ENCODE data around the gene RILPL2. TPM values are rescaled to one million over a fixed set of nuclear protein-coding genes. Genes with fewer than 3 reads are reported as not detected.
"Not testable (repeated sequence)": the region's sequence is repeated elsewhere in the genome, so short reads cannot be mapped to it uniquely, and the experiment has no call there.

The RILPL2 gene
- polyA plus RNA-seq, 4 donors = 0.45 to 5.1 (median 2.0) TPM

DNA sequence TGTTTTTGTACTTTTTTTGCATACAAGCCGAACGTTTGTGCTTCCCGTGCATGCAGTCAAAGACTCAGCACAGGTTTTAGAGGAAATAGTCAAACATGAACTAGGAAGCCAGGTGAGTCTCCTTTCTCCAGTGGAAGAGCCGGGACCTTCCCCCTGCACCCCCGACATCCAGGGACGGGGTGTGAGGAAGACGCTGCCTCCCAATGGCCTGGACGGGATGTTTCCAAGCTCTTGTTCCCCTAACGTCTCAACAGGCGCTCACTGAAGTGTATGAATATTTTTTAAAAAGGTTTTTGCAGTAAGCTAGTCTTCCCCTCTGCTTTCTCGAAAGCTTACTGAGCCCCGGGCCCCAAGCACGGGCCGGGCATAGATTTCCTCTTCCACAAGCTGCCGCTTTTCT lies 28.6 kb downstream of the RILPL2 start:
- not testable (repeated sequence) for DNase-seq; H3K27me3 ChIP-seq (ENCODE audit: control insufficient read depth in 3 of 3, insufficient read depth in 3 of 3, low read length in 3 of 3); H3K4me3 ChIP-seq (ENCODE audit: low read depth in 1 of 3, low read length in 3 of 3); FAIRE-seq; H3K9me3 ChIP-seq (ENCODE audit: control insufficient read depth in 2 of 2, insufficient read depth in 1 of 2, low read depth in 1 of 2, low read length in 1 of 2); H3K4me1 ChIP-seq (ENCODE audit: control insufficient read depth in 3 of 3, insufficient read depth in 2 of 3, low read depth in 1 of 3, low read length in 2 of 3); H3K27ac ChIP-seq (ENCODE audit: low read depth in 1 of 3, low read length in 2 of 3)
- 73 to 83% (median 78%) methylated on average over 12 to 15 of the region's 15 CpGs for WGBS, 3 donors
- H3K36me3 ChIP-seq (ENCODE audit: control insufficient read depth in 3 of 3, insufficient read depth in 2 of 3, low read depth in 1 of 3, low read length in 3 of 3) = peaks cover 17 to 62% (median 22%) of the 10 kb centered on the region in 3 donors

DNA sequence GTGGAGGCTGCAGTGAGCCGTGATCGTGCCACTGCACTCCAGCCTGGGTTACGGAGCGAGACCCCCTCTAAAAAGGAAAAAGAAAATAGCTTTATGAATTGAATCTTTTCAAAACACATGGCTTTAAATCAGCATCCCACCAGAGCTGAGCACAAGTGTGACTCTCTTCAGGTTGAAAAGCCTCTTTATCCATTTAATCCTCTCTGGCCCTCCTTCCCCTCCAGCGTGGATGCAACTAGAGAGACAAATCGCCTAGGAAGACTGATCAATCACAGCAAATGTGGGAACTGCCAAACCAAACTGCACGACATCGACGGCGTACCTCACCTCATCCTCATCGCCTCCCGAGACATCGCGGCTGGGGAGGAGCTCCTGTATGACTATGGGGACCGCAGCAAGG lies 29.2 kb downstream of the RILPL2 start:
- WGBS, 3 donors = 93 to 97% (median 94%) methylated on average over 11 to 15 of the region's 15 CpGs
- FAIRE-seq; H3K9me3 ChIP-seq (ENCODE audit: control insufficient read depth in 2 of 2, insufficient read depth in 1 of 2, low read depth in 1 of 2, low read length in 1 of 2); H3K27ac ChIP-seq (ENCODE audit: low read depth in 1 of 3, low read length in 2 of 3); H3K27me3 ChIP-seq (ENCODE audit: control insufficient read depth in 3 of 3, insufficient read depth in 3 of 3, low read length in 3 of 3); H3K4me3 ChIP-seq (ENCODE audit: low read depth in 1 of 3, low read length in 3 of 3); DNase-seq; H3K4me1 ChIP-seq (ENCODE audit: control insufficient read depth in 3 of 3, insufficient read depth in 2 of 3, low read depth in 1 of 3, low read length in 2 of 3): not testable (repeated sequence)
- peaks cover 21 to 69% (median 22%) of the 10 kb centered on the region in 3 donors for H3K36me3 ChIP-seq (ENCODE audit: control insufficient read depth in 3 of 3, insufficient read depth in 2 of 3, low read depth in 1 of 3, low read length in 3 of 3)

DNA sequence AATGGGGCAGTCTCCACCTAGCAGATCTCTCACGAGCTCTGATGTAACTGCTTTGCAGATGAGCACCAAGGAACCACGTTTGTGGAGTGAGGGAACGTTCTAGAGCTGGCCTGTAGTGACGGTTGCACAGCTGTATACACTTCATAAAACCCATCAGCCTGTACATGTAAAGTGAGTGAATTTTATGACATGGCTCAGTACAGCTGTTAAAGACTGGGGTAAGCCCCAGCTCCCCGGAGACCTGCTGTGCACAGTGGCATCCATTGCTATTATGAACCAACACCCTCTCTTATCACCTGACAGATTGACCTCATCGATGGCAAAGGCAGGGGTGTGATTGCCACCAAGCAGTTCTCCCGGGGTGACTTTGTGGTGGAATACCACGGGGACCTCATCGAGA lies 31.9 kb downstream of the RILPL2 start:
- no peaks in the 10 kb centered on the region for H3K27me3 ChIP-seq (ENCODE audit: control insufficient read depth in 3 of 3, insufficient read depth in 3 of 3, low read length in 3 of 3)
- 85 to 89% (median 87%) methylated on average over 9 of the region's 9 CpGs for WGBS, 3 donors
- no peak overlapping the region for H3K27ac ChIP-seq (ENCODE audit: low read depth in 1 of 3, low read length in 2 of 3)
- FAIRE-seq (no peak), DNase-seq (no peak)
- no peaks in the 10 kb centered on the region for H3K4me1 ChIP-seq (ENCODE audit: control insufficient read depth in 3 of 3, insufficient read depth in 2 of 3, low read depth in 1 of 3, low read length in 2 of 3)
- H3K36me3 ChIP-seq (ENCODE audit: control insufficient read depth in 3 of 3, insufficient read depth in 2 of 3, low read depth in 1 of 3, low read length in 3 of 3) = peaks cover 22 to 80% (median 23%) of the 10 kb centered on the region in 3 donors
- no peaks in the 10 kb centered on the region for H3K9me3 ChIP-seq (ENCODE audit: control insufficient read depth in 2 of 2, insufficient read depth in 1 of 2, low read depth in 1 of 2, low read length in 1 of 2)
- no peak overlapping the region for H3K4me3 ChIP-seq (ENCODE audit: low read depth in 1 of 3, low read length in 3 of 3)

DNA sequence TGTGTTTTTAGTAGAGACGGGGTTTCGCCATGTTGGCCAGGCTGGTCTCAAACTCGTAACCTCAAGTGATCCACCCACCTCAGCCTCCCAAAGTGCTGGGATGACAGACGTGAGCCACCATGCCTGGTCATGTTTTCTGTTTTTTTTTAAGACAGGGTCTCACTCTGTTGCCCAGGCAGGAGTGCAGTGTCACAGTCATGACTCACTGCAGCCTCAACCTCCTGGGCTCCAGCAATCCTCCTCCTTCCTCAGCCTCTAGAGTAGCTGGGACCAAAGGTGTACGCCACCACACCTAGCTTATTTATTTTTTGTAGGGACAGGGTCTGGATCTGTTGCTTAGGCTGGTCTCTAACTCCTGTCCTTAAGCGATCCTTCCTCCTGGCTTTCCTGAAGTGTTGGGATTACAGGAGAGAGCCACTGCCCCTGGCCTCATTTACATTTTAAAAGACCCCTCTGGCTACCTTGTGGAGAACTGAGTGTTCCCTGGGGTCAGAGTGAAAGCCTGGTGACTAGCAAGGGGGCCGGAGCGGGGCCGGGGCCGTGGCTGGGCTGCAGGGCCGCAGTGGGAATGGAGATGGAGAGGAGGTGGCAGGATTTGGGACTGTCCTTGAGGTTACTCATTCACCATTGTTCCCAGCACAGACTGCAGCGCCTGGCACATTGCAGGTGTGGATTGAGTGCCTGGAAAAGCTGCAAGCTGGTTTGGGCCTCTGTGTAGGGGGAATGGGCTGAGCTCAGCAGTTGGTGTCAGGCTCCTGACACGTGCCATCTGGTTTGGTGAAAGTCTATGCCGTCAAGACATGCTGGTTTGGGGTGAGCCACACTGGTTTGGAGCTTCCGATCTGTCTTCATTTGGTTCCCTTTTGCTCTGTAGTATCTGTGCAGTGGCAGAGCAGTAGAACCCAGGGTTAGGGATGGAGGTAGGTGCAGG lies 34.5 kb downstream of the RILPL2 start:
- no peaks in the 10 kb centered on the region for H3K27me3 ChIP-seq (ENCODE audit: control insufficient read depth in 3 of 3, insufficient read depth in 3 of 3, low read length in 3 of 3)
- WGBS, 3 donors = 86 to 93% (median 88%) methylated on average over 15 of the region's 15 CpGs
- FAIRE-seq = no peak
- H3K9me3 ChIP-seq (ENCODE audit: control insufficient read depth in 2 of 2, insufficient read depth in 1 of 2, low read depth in 1 of 2, low read length in 1 of 2) = no peaks in the 10 kb centered on the region
- no peak overlapping the region for H3K27ac ChIP-seq (ENCODE audit: low read depth in 1 of 3, low read length in 2 of 3)
- peaks cover 22 to 85% (median 23%) of the 10 kb centered on the region in 3 donors for H3K36me3 ChIP-seq (ENCODE audit: control insufficient read depth in 3 of 3, insufficient read depth in 2 of 3, low read depth in 1 of 3, low read length in 3 of 3)
- H3K4me1 ChIP-seq (ENCODE audit: control insufficient read depth in 3 of 3, insufficient read depth in 2 of 3, low read depth in 1 of 3, low read length in 2 of 3) = no peaks in the 10 kb centered on the region
- no peak for DNase-seq
- H3K4me3 ChIP-seq (ENCODE audit: low read depth in 1 of 3, low read length in 3 of 3) = no peak overlapping the region

DNA sequence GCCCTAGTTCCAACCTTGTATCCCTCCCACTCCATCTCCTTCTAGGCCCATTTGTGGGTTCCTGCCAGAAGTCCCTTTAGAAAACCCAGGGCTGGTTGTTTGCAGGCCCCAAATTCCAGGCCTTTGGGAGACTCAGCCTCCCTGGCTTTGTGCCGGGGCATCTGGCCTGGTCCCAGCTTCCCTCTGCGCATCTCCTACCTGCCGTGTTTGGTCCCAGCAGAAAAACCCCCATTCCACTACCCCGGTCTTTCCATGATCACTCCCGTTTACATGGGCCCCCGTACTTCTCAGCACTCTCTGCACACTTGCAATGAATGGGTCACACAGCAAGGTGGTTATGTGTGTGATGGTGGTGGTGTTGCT lies 37.2 kb downstream of the RILPL2 start:
- H3K27ac ChIP-seq (ENCODE audit: low read depth in 1 of 3, low read length in 2 of 3) = peak overlapping the region in 1 of 3 donors; percentile 18
- WGBS, 3 donors = 84 to 91% (median 85%) methylated on average over 6 of the region's 6 CpGs
- no peak for DNase-seq
- H3K36me3 ChIP-seq (ENCODE audit: control insufficient read depth in 3 of 3, insufficient read depth in 2 of 3, low read depth in 1 of 3, low read length in 3 of 3) = peaks cover 19 to 85% (median 22%) of the 10 kb centered on the region in 3 donors
- H3K27me3 ChIP-seq (ENCODE audit: control insufficient read depth in 3 of 3, insufficient read depth in 3 of 3, low read length in 3 of 3) = no peaks in the 10 kb centered on the region
- FAIRE-seq = no peak
- H3K4me3 ChIP-seq (ENCODE audit: low read depth in 1 of 3, low read length in 3 of 3) = no peak overlapping the region
- H3K4me1 ChIP-seq (ENCODE audit: control insufficient read depth in 3 of 3, insufficient read depth in 2 of 3, low read depth in 1 of 3, low read length in 2 of 3) = no peaks in the 10 kb centered on the region
- no peaks in the 10 kb centered on the region for H3K9me3 ChIP-seq (ENCODE audit: control insufficient read depth in 2 of 2, insufficient read depth in 1 of 2, low read depth in 1 of 2, low read length in 1 of 2)

DNA sequence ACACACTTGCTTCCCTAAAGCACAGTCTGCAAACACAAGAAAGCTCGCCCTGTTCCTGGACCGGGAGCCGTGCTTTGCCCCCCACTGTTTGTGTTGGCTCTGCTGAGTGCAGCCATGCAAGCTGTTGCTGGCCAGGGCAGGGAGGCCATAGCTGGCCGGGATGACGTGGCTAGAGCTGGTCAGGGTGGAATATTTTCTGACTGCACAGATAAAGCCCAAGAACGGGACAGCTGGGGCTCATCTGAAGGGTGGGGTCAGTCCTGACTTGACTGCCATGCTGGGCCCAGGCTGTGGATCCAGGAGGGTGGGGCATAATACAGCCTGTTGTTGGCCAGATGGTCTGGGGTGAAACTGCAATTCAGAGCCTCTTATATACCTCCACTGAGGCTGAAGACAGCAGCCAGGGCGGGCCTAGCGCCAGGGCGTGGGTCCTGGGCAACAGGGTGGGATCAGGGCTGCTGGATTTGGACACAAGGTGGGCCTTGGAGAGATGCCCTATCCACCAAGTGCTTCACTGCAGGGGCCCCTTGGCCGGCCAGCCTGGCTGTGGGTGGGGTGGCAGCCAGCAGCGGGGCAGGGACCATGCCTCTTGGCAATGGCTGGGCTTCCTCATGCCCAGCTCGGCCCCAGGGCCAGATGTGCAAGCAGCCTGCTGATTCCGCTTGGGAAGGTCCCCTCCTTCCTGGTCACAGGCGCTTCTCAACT lies 37.8 kb downstream of the RILPL2 start:
- H3K4me3 ChIP-seq (ENCODE audit: low read depth in 1 of 3, low read length in 3 of 3) = no peak overlapping the region
- FAIRE-seq (no peak), DNase-seq (peak; percentile 27 to 28)

DNA sequence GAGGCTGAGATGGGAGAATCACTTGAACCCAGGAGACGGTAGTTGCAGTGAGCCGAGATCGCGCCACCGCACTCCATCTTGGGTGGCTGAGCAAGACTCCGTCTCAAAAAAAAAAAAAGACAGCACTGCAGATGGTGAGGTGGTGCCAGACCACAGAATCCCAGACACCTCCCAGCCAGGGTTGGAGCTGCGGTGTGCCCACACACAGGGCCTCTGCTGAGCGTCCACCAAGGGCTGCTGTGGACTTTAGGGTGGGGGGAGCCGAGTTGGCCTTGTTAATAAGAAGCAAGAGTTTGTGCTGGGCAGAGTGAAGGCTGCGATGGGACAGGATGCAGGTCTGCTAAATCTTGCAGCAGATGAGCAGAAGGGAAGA lies 38.3 kb downstream of the RILPL2 start:
- DNase-seq (no peak), FAIRE-seq (no peak)
- no peaks in the 10 kb centered on the region for H3K4me1 ChIP-seq (ENCODE audit: control insufficient read depth in 3 of 3, insufficient read depth in 2 of 3, low read depth in 1 of 3, low read length in 2 of 3)
- H3K9me3 ChIP-seq (ENCODE audit: control insufficient read depth in 2 of 2, insufficient read depth in 1 of 2, low read depth in 1 of 2, low read length in 1 of 2) = no peaks in the 10 kb centered on the region
- WGBS, 3 donors = 89 to 96% (median 92%) methylated on average over 10 of the region's 10 CpGs
- H3K4me3 ChIP-seq (ENCODE audit: low read depth in 1 of 3, low read length in 3 of 3) = no peak overlapping the region
- no peaks in the 10 kb centered on the region for H3K27me3 ChIP-seq (ENCODE audit: control insufficient read depth in 3 of 3, insufficient read depth in 3 of 3, low read length in 3 of 3)
- H3K27ac ChIP-seq (ENCODE audit: low read depth in 1 of 3, low read length in 2 of 3) = peak overlapping the region in 1 of 3 donors; percentile 18
- peaks cover 12 to 81% (median 14%) of the 10 kb centered on the region in 3 donors for H3K36me3 ChIP-seq (ENCODE audit: control insufficient read depth in 3 of 3, insufficient read depth in 2 of 3, low read depth in 1 of 3, low read length in 3 of 3)

More for the DNA sequence above, 37.8 kb downstream of the RILPL2 start:
- H3K27ac ChIP-seq (ENCODE audit: low read depth in 1 of 3, low read length in 2 of 3) = peak overlapping the region in 1 of 3 donors; percentile 18
- H3K27me3 ChIP-seq (ENCODE audit: control insufficient read depth in 3 of 3, insufficient read depth in 3 of 3, low read length in 3 of 3) = no peaks in the 10 kb centered on the region
- H3K36me3 ChIP-seq (ENCODE audit: control insufficient read depth in 3 of 3, insufficient read depth in 2 of 3, low read depth in 1 of 3, low read length in 3 of 3) = peaks cover 17 to 82% (median 18%) of the 10 kb centered on the region in 3 donors
- no peaks in the 10 kb centered on the region for H3K9me3 ChIP-seq (ENCODE audit: control insufficient read depth in 2 of 2, insufficient read depth in 1 of 2, low read depth in 1 of 2, low read length in 1 of 2)
- WGBS, 3 donors = 73 to 84% (median 79%) methylated on average over 12 to 14 of the region's 14 CpGs
- no peaks in the 10 kb centered on the region for H3K4me1 ChIP-seq (ENCODE audit: control insufficient read depth in 3 of 3, insufficient read depth in 2 of 3, low read depth in 1 of 3, low read length in 2 of 3)

DNA sequence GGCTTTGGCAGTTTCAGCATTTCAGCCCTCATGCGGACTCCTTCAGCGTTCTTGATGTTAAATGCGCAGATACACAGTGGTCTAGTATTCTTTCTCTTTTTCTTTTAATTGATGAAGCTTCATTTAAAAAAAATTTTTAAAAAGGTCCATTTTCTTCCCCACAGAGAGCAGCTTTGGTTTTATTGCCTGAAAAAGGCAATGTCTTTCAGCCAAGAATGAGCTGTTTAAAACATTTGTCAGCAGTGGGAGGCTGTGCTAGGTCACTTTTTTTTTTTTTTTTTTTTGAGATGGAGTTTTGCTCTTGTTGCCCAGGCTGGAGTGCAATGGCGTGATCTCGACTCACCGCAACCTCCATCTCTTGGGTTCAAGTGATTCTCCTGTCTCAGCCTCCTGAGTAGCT lies 39.1 kb downstream of the RILPL2 start:
- H3K4me1 ChIP-seq (ENCODE audit: control insufficient read depth in 3 of 3, insufficient read depth in 2 of 3, low read depth in 1 of 3, low read length in 2 of 3) = no peaks in the 10 kb centered on the region
- H3K9me3 ChIP-seq (ENCODE audit: control insufficient read depth in 2 of 2, insufficient read depth in 1 of 2, low read depth in 1 of 2, low read length in 1 of 2) = no peaks in the 10 kb centered on the region
- peak overlapping the region in 1 of 3 donors; percentile 22 for H3K27ac ChIP-seq (ENCODE audit: low read depth in 1 of 3, low read length in 2 of 3)
- H3K4me3 ChIP-seq (ENCODE audit: low read depth in 1 of 3, low read length in 3 of 3) = no peak overlapping the region
- WGBS, 3 donors = 87 to 97% (median 91%) methylated on average over 6 of the region's 6 CpGs
- DNase-seq (no peak), FAIRE-seq (no peak)
- H3K36me3 ChIP-seq (ENCODE audit: control insufficient read depth in 3 of 3, insufficient read depth in 2 of 3, low read depth in 1 of 3, low read length in 3 of 3) = peaks cover 9 to 79% (median 12%) of the 10 kb centered on the region in 3 donors
- H3K27me3 ChIP-seq (ENCODE audit: control insufficient read depth in 3 of 3, insufficient read depth in 3 of 3, low read length in 3 of 3) = no peaks in the 10 kb centered on the region
